ENCODE results near the gene DBN1.

DBN1 gene

DNA sequence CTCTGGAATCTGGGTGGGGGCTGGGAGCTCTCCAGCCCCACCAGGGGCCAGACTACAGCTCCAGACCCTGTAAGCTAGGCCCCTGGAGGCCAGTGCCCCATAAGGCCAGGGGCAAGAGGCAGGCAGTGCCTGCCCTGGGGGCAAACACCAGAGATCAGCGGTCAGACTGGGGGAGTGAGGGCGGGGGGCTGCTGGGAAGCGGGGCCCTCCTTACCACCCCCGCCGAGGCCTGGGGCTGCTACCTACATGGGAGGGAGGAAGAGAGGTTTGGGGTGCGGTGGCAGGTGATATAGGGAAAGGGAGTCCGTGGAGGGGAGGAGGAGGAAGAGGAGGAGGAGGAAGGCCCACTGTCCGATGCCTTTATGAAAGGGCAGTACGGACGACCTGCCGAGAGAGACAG is 14.1 kb downstream of the DBN1 start:
- TF ChIP-seq, protein P1, sequence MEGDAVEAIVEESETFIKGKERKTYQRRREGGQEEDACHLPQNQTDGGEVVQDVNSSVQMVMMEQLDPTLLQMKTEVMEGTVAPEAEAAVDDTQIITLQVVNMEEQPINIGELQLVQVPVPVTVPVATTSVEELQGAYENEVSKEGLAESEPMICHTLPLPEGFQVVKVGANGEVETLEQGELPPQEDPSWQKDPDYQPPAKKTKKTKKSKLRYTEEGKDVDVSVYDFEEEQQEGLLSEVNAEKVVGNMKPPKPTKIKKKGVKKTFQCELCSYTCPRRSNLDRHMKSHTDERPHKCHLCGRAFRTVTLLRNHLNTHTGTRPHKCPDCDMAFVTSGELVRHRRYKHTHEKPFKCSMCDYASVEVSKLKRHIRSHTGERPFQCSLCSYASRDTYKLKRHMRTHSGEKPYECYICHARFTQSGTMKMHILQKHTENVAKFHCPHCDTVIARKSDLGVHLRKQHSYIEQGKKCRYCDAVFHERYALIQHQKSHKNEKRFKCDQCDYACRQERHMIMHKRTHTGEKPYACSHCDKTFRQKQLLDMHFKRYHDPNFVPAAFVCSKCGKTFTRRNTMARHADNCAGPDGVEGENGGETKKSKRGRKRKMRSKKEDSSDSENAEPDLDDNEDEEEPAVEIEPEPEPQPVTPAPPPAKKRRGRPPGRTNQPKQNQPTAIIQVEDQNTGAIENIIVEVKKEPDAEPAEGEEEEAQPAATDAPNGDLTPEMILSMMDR (IDR thresholded peaks at IDR 0.05; ENCODE audit: insufficient read depth, low read depth, low read length, missing control alignments), result no peak
- no peak overlapping the region for H3K4me3 ChIP-seq (ENCODE audit: low read depth, low read length)

DNA sequence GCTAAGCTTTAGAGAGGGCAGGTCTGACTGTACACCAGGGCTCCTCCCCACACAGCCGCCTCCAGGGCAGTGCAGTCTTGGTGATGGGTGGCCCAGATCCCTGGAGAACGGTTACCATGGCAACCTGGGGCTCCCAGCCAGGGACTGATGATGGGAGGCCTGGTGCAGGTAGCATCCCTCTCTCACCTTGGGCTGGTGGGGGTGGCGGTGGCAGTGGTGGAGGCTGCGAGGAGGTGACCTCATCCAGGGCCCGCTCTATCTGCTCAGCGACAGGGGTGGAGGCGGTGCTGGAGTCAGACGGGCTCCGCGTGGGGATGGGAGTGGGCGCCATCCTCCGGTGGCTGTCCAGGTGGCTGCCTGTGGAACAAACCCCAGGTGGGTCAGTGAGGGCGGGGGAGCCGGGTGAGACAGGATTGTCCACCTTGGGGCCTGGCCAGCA is 14.5 kb downstream of the DBN1 start:
- no peak overlapping the region for H3K4me3 ChIP-seq (ENCODE audit: low read depth, low read length)
- DNase-seq (ENCODE audit: low read depth), result no peak
- TF ChIP-seq, protein P1 (IDR thresholded peaks at IDR 0.05; ENCODE audit: insufficient read depth, low read depth, low read length, missing control alignments), result no peak

More for the DNA sequence above, 14.1 kb downstream of the DBN1 start:
- no peak for DNase-seq (ENCODE audit: low read depth)

DNA sequence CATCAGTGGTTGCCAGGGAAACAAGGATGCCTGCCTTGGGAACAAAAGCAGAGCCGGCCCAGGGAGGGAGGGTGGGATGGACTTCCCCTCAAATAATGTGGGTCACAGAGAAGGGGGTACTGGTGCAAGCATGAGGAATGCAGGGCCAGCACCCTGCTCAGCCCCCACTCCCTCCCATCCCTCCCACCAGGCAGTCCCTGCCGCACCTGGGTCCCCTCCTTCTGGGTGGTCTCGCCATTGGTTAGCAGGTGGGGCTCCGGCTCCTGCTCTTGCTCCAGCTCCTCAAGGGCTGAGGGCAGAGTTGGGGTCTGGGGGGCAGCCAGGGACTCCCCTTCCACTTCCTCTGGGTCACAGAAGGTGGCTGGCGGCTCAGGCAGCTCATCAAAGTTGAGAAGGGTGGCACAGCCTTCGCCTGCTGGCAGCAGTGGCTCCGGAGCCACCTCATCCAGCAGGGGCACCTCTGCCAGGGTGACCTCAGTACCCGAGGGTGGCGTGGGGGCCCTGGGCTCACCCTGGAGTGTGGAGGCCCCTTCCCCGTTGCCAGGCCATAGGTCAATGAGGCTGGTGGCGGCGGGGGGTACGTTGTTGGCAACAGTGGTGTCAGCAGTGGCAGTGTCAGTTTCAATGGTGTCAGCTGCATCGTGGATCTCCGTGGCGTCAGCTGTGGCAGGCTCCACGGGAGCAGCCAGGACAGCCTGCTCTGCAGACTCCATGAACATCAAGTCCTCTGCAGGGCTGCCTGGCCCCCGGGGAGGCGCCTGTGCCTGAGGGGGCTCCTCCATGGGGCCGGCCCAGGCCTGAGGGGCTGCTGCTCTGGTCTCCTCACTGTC is 15.4 kb downstream of the DBN1 start:
- no peak overlapping the region for H3K4me3 ChIP-seq (ENCODE audit: low read depth, low read length)
- TF ChIP-seq, protein P1 (IDR thresholded peaks at IDR 0.05; ENCODE audit: insufficient read depth, low read depth, low read length, missing control alignments), result no peak
- no peak for DNase-seq (ENCODE audit: low read depth)

DNA sequence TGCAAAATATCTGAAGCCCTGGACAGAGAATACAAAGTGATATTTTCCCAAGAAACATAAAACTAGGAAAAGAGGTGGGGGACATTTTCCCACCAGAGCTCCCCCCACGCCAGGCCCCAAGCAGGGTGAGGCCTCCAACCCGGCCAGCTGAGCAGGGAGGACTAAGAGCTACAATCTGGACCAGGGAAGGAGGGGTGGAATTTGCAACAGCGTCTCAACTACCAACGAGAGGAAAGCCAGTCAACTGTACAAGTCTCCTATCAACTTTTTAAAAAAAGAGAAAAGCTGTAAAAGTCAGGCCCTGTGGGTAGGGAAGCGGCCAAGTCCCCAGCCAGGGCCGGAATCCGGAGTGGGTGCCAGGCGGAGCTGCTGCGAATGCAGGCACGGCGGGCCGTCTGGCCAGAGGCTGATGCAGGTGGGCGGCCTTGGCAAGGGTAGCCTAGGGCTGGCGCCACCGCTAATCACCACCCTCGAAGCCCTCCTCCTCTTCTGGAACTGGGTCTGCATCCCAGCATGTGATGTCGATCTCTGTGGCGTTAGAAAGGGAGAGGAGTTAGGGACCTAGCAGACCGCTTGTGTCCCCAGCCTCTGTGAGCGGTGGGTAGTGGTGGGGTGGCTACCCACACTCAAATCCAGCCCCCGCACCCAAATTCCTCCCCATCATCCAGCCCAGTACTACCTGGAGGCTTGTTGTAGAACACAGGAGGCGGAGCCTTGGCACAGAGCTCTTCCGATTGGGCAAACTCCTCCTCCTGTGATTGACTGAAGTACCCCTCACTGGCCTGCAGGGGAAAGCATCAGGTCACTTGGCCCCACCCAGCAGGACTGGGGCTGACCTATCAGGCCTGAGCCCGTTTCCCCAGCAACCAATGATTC is 16.2 kb downstream of the DBN1 start:
- TF ChIP-seq, protein P1 (IDR thresholded peaks at IDR 0.05; ENCODE audit: insufficient read depth, low read depth, low read length, missing control alignments), result peak; percentile 59
- no peak overlapping the region for H3K4me3 ChIP-seq (ENCODE audit: low read depth, low read length)
- peak; percentile 96 for DNase-seq (ENCODE audit: low read depth)

DNA sequence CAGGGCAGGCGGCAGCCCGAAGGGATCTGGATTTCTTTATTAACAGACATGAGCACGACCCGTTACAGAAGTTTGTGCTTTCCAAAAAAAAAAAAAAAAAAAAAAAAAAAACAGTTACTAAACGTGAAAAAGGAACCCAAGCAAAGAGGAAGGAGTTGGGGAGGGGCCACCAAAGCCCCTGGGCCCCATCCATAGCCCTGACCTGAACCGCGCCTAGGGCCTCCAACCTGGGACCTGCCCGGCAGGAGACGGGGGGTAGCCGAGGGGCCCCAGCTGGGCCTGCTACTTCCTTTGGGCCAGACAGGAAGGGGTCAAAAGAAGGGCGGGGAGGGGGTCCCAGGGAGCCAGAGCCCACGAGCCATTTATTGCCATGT is 16.9 kb downstream of the DBN1 start:
- DNase-seq (ENCODE audit: low read depth), result no peak
- no peak overlapping the region for H3K4me3 ChIP-seq (ENCODE audit: low read depth, low read length)
- TF ChIP-seq, protein P1 (IDR thresholded peaks at IDR 0.05; ENCODE audit: insufficient read depth, low read depth, low read length, missing control alignments), result no peak

DNA sequence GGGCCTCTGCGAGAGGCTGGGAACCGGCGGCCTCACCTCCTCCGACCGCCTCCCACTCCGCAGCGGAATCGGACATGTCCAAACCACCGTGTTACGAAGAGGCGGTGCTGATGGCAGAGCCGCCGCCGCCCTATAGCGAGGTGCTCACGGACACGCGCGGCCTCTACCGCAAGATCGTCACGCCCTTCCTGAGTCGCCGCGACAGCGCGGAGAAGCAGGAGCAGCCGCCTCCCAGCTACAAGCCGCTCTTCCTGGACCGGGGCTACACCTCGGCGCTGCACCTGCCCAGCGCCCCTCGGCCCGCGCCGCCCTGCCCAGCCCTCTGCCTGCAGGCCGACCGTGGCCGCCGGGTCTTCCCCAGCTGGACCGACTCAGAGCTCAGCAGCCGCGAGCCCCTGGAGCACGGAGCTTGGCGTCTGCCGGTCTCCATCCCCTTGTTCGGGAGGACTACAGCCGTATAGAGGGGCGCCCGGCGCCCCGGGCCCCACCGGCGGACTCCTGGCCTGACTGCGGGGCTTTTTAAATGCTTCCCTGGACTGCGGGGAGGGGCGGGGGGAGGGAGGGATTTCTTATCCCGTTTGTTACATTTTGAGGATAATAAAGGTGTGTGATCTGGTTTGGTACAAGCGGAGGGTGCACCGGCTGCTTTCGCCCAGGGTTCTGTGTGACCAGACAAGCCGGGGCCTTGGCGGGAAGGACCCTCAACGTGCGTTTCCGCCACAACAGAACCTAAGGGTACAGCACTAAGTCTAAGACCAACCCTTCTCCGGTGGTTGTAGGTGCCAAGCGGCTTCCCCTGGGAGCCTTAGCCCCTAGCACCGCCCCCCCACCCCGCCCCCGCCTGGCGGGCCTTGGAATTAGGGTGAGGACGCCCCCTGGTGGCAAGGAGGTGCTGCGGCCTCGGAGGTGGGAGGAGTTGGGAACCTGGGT is 17.5 kb downstream of the DBN1 start:
- H3K4me3 ChIP-seq (ENCODE audit: low read depth, low read length), result peak overlapping the region; percentile 51
- peak; percentile 96 for DNase-seq (ENCODE audit: low read depth)

More for the DNA sequence above, 17.5 kb downstream of the DBN1 start:
- TF ChIP-seq, protein P1 (IDR thresholded peaks at IDR 0.05; ENCODE audit: insufficient read depth, low read depth, low read length, missing control alignments), result peak; percentile 95
